HT-29 (cell line): ENCODE measurements around the gene HBG1. TPM values are rescaled to one million over a fixed set of nuclear protein-coding genes. Genes with fewer than 3 reads are reported as not detected.
"Not testable (repeated sequence)": the region's sequence is repeated elsewhere in the genome, so short reads cannot be mapped to it uniquely, and the experiment has no call there.

Experiments used
- DNase-seq: peaks from one replicate; pipeline ENCODE4 v3.0.0-alpha.2; 2015; ENCODE audit warnings: low spot score
- total RNA-seq: library from RNA; depleted of rRNA; stranded (reverse); fragments of >200 nt; shearing (Covaris generic); gene quantifications from 2 replicates; pipeline ENCODE4 v1.2.3, GENCODE V29; 2014

The HBG1 gene
- total RNA-seq, 1 experiment from 2014 or later, result not detected

DNA sequence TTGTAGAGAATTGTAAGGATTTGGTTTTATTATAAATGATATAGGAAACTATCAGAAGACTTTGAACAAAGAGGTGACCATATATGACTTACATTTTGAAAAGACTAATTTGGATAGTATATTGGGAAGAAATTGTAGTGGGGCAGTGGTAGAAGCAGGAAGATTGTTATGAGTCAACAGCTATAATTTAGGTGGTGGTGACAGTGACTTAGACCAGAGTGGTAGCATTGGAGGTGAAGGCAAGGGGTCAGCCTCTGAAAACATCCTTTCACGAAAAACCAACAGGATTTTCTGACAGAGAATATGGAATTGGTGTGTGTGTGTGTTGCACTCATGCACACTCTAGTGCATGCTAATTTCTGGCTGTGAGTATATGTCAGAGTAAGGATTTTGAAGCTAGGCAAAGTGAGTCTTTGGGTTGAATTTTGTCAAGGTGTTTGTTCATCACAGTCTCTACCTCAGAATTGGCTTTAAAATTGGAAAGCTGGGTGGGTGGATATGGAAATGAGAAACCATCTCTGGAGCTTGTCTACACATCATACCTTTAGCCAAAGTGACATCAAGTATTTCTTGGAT lies 28.2 kb upstream of the HBG1 start:
- no peak for DNase-seq

GRCh38 chr11:5276697-5277096 lies 27.0 kb upstream of the HBG1 start:
- no peak for DNase-seq

DNA sequence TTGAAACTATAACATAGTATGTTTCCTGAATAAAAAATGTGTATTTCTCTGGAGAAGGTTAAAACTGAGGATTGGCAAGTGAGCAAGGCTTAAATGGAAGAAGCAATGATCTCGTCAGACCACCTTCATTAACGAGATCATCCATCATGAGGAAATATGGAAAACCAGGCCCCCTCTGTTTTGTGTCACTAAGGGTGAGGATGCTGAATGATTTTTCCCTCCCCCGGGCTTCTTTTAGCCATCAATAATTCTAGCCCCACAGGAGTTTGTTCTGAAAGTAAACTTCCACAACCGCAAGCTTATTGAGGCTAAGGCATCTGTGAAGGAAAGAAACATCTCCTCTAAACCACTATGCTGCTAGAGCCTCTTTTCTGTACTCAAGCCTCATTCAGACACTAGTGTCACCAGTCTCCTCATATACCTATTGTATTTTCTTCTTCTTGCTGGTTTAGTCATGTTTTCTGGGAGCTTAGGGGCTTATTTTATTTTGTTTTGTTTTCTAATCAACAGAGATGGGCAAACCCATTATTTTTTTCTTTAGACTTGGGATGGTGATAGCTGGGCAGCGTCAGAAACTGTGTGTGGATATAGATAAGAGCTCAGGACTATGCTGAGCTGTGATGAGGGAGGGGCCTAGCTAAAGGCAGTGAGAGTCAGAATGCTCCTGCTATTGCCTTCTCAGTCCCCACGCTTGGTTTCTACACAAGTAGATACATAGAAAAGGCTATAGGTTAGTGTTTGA lies 25.9 kb upstream of the HBG1 start:
- DNase-seq, result no peak

GRCh38 chr11:5274395-5274794 lies 24.7 kb upstream of the HBG1 start:
- DNase-seq, result no peak

DNA sequence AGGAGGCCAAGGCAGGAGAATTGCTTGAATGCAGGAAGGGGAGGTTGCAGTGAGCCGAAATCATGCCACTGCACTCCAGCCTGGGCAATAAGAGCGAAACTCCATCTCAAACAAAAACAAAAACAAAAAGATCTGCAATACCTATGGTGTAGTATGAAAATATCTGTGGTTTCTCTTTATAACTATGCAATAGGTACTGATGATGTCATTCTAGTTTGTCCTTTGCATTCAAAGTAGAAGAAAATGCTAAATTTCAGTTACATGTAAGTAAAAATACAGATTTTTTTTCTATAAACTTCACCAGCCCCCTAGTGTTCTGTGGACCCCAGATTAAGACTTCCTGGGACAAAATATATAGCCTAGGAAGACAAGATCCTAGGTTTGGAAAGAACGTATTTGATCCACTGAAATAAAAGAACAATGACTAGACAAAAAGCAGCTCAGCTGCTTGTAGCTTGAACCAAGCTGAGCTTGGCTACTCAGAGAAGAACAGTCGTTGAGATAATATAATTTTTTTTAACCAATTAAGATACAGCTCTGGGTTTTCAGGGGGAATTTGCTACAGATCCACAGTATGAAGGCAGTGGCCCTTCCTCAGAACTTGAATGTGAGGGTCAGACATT lies 22.8 kb upstream of the HBG1 start:
- no peak for DNase-seq

- DNase-seq, result no peak
Observed at GRCh38 chr11:5269715-5270147, 20.1 kb upstream of the HBG1 start, which contains the start of gene HBE1. HBE1 (minus strand) TSS chr11:5269945; CDS start chr11:5269890, 55 bp downstream.

- DNase-seq, result no peak
Observed at GRCh38 chr11:5267033-5267563, 17.4 kb upstream of the HBG1 start.

- no peak for DNase-seq
Observed at GRCh38 chr11:5266609-5267008, 17.0 kb upstream of the HBG1 start.

DNA sequence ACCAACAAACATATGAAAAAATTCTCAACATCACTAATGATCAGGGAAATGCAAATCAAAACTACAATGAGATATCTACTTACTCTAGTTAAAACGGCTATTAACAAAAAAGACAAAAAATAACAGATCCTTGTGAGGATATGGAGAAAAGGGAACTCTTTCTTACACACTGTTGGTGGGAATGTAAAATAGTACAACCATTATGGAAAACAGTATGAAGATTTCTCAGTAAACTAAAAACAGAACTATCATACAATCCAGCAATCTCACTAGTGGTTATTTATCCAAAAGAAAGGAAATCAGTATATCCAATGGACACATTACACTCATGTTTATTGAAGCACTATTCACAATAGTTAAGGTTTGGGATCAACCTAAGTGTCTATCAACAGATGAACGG lies 16.2 kb upstream of the HBG1 start:
- no peak for DNase-seq

DNA sequence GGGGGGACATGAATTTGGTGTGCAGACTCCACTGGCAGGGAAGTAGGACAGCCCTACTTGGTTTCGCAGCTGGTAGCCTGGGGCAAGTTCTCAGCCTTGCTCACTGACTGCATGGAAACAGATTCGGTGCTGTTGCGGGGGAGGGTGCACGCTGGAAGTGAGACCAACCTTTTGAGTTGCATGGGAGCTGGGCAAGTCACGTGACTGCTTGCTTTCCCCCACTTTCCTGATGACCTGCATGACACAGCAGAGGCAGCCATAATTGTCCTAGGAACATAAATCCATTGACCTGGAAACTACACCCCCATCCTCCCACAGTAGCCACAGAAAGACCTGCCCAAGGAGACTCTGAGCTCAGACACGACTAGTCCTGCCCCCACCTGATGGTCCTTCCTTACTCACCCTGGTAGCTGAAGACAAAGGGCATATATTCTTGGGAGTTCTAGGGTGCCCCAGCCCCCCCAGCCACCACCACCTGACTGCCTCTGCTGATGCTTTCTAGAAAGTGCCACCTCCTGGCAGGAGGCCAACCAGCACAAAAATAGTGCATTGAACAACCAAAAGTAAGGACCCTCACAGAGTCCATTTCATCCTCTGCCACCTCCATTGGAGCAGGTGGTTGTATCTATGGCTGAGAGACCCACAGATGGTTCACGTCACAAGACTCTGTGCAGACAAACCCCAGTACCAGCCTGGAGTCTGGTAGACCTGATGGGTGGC lies 9.0 kb upstream of the HBG1 start:
- no peak for DNase-seq

DNA sequence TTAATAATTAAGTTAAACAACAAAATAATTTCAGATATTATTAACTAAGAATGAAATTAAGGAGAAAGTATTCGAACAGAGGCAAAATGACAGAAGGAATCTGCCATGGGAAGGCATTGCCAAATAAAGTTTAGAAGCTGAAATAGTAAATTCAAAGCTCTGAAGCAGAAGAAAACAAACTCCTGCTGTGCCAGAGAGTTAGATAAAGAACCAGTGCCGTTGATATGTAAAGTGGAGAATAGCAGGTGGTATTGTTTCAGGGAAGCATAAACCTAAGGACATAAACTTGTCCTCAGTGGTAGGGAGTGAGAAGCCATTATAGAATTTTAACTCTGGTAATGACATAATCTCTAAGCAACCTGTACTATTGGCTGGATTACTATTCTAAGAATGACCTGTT lies 7.6 kb upstream of the HBG1 start:
- no peak for DNase-seq

GRCh38 chr11:5254646-5255413 lies 5.2 kb upstream of the HBG1 start, which contains the start of gene HBG2:
HBG2 (minus strand) TSS chr11:5254781; CDS start chr11:5254728, 53 bp downstream.
- DNase-seq, result not testable (repeated sequence)

DNA sequence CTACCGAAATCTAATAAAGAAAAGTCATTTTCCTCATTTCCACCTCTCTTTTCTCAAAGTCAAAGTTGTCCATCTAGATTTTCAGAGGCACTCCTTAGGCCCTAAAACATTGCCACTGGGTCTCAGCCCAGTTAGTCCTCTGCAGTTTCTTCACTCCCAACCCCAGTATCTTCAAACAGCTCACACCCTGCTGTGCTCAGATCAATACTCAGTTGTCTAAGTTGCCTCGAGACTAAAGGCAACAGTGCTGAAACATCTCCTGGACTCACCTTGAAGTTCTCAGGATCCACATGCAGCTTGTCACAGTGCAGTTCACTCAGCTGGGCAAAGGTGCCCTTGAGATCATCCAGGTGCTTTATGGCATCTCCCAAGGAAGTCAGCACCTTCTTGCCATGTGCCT lies 4.4 kb upstream of the HBG1 start:
- DNase-seq, result not testable (repeated sequence)

GRCh38 chr11:5253440-5253839 lies 3.8 kb upstream of the HBG1 start:
- DNase-seq, result not testable (repeated sequence)

DNA sequence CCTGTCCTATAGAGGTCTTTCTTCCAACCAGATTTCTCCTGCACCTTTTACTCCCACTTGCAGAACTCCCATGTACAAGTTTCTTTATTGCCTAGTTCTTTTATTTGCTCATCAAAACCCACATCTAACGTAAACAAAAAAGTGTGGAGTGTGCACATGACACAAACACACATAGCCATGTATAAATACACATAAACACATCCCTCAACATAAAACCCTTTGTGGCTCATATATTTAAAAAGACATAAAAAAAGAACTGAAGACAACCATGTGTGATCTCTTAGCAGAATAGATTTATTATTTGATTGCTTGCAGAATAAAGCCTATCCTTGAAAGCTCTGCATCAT lies 3.2 kb upstream of the HBG1 start:
- DNase-seq, result no peak

GRCh38 chr11:5252192-5252918 lies 2.7 kb upstream of the HBG1 start:
- DNase-seq, result no peak

DNA sequence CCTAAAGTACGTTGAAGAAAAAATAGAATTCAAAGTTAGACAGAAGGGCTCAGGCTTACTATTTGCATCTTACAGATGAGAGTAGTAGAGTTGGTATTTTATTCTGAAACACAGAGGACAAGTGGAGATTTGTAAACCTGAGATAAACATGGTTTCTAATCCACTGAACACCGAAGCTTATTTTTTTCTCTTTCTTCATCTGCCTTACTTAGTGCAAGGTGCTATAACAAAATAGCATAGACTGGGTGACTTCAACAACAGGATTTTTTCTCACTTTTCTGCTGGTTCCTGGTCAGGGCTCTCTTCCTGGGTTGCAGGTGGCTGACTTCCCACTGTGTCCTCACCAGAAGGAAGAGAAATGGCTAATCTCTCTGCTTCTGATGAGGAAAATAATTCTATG lies 2.1 kb upstream of the HBG1 start:
- DNase-seq, result no peak

DNA sequence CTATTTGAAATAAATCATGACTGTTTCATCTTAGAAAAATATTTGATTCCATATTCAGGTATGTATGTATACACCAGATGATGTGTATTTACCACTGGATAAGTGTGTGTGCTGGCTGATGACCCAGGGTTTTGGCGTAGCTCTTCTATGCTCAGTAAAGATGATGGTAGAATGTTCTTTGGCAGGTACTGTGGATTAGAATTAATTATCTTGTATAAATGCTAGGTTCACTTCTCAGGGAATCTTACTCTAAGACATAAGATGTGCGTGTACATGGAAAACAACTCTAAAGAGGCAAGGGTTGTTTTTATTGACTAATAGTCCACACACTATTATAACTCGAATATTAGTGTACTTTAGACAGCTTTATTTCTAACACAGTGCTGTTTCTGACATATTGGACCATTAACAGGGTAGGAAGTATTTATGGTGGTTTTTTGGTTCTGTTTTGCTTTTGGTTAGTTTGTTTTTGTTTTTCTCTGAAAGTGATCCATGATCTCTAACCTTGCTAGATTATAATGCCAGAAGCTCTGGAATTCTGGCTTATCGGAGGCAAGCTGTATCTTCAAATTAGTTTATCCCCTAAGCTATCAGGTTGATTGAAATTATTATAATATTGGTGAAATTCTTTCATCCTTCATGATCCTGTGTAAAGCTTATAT lies 1.0 kb upstream of the HBG1 start:
- DNase-seq, result no peak

DNA sequence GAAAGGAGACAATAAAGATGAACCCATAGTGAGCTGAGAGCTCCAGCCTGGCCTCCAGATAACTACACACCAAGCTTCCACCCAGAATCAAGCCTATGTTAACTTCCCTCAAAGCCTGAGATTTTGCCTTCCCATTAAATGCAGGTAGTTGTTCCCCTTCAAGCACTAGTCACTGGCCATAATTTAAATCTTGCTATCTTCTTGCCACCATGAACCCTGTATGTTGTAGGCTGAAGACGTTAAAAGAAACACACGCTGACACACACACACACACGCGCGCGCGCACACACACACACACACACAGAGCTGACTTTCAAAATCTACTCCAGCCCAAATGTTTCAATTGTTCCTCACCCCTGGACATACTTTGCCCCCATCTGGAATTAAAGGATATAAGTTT lies 1.2 kb downstream of the HBG1 start:
- DNase-seq, result not testable (repeated sequence)
